ENCODE results near the gene STUM. TPM values are rescaled to one million over a fixed set of nuclear protein-coding genes. Genes with fewer than 3 reads are reported as not detected.

STUM gene
- polyA plus RNA-seq, 1 of the 3 experiments (the other 2 are of a cell fraction), result not detected

- Histone ChIP-seq H3F3A (replicated peaks; ENCODE audit: insufficient read depth) (no peaks in the 10 kb centered on the region), H3K9me2 (no peaks in the 10 kb centered on the region), H3K27ac (ENCODE audit: low read depth in 2 of 2, low read length in 1 of 2) (no peak overlapping the region), H2AFZ (ENCODE audit: low read depth) (no peak overlapping the region), H4K20me1 (ENCODE audit: insufficient read depth) (no peaks in the 10 kb centered on the region), H3K4me1 (ENCODE audit: control insufficient read depth in 1 of 2, insufficient read depth in 2 of 2, low read depth in 1 of 2, low read length in 1 of 2) (peaks cover 0 to 3% of the 10 kb centered on the region in 2 experiments; a peak in 1 of 4 replicates), H3K79me2 (ENCODE audit: insufficient read depth) (no peaks in the 10 kb centered on the region), H3K36me3 (replicated peaks in 1 of 2; ENCODE audit: control insufficient read depth in 1 of 2, insufficient read depth in 2 of 2, low read length in 1 of 2) (no peaks in the 10 kb centered on the region), H3K9me3 (no peaks in the 10 kb centered on the region), H3K4me2 (no peak overlapping the region), H3K9ac (no peak overlapping the region), H3K4me3 (ENCODE audit: low read depth in 2 of 2, low read length in 1 of 2) (no peak overlapping the region), H3K27me3 (ENCODE audit: insufficient read depth) (peaks cover 5% of the 10 kb centered on the region; the same call in 1 of the 2 replicates)
- ChIA-PET POLR2A (no interaction called here), CTCF (interaction anchor here (1.1 to 4.9 kb wide), 4 partner anchors 18 to 100 kb away, joined by 3 to 30 read pairs (median 4); partner anchors contain the start of gene STUM)
- no peak for DNase-seq
- TF ChIP-seq TCF12 (IDR thresholded peaks at IDR 0.05) (no peak), TEAD4 (IDR thresholded peaks at IDR 0.05; ENCODE audit: borderline replicate concordance, insufficient read depth) (no peak), POLR2AphosphoS5 (IDR thresholded peaks at IDR 0.05; ENCODE audit: low read depth, low read length) (no peak), YY1 (IDR thresholded peaks at IDR 0.05; ENCODE audit: low read depth) (no peak), CHD2 (IDR thresholded peaks at IDR 0.05; ENCODE audit: low read length, partially characterized antibody) (no peak), RCOR1 (IDR thresholded peaks at IDR 0.05; ENCODE audit: low read length) (no peak), USF1 (IDR thresholded peaks at IDR 0.05; ENCODE audit: borderline replicate concordance, low read depth) (no peak), NFIC (IDR thresholded peaks at IDR 0.05; ENCODE audit: borderline replicate concordance) (no peak), FOXJ3 (CRISPR knock-in tag; IDR thresholded peaks at IDR 0.05) (no peak), EZH2phosphoT487 (IDR thresholded peaks at IDR 0.05; ENCODE audit: borderline replicate concordance, low read depth) (no peak), MXI1 (IDR thresholded peaks at IDR 0.05; ENCODE audit: low read depth, low read length) (no peak), RFX5 (IDR thresholded peaks at IDR 0.05; ENCODE audit: low read length) (no peak), NRF1 (IDR thresholded peaks at IDR 0.05; ENCODE audit: low read depth, low read length) (no peak), TAF1 (IDR thresholded peaks at IDR 0.05; ENCODE audit: borderline replicate concordance, low read depth, low read length) (no peak), ELF1 (IDR thresholded peaks at IDR 0.05) (no peak)
- TF ChIP-seq, protein P1, sequence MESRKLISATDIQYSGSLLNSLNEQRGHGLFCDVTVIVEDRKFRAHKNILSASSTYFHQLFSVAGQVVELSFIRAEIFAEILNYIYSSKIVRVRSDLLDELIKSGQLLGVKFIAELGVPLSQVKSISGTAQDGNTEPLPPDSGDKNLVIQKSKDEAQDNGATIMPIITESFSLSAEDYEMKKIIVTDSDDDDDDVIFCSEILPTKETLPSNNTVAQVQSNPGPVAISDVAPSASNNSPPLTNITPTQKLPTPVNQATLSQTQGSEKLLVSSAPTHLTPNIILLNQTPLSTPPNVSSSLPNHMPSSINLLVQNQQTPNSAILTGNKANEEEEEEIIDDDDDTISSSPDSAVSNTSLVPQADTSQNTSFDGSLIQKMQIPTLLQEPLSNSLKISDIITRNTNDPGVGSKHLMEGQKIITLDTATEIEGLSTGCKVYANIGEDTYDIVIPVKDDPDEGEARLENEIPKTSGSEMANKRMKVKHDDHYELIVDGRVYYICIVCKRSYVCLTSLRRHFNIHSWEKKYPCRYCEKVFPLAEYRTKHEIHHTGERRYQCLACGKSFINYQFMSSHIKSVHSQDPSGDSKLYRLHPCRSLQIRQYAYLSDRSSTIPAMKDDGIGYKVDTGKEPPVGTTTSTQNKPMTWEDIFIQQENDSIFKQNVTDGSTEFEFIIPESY (IDR thresholded peaks at IDR 0.05; ENCODE audit: borderline replicate concordance, low read depth), result no peak
- TF ChIP-seq, protein P2, sequence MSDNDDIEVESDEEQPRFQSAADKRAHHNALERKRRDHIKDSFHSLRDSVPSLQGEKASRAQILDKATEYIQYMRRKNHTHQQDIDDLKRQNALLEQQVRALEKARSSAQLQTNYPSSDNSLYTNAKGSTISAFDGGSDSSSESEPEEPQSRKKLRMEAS (IDR thresholded peaks at IDR 0.05; ENCODE audit: low read depth), result no peak
Observed at GRCh38 chr1:226524547-226524946, 24.0 kb upstream of the STUM start.

GRCh38 chr1:226525750-226526149 lies 22.8 kb upstream of the STUM start:
- Histone ChIP-seq H3K79me2 (ENCODE audit: insufficient read depth) (no peaks in the 10 kb centered on the region), H3K4me3 (ENCODE audit: low read depth in 2 of 2, low read length in 1 of 2) (no peak overlapping the region), H3F3A (replicated peaks; ENCODE audit: insufficient read depth) (no peaks in the 10 kb centered on the region), H3K9me3 (no peaks in the 10 kb centered on the region), H3K9me2 (no peaks in the 10 kb centered on the region), H4K20me1 (ENCODE audit: insufficient read depth) (no peaks in the 10 kb centered on the region), H3K9ac (no peak overlapping the region), H3K27ac (ENCODE audit: low read depth in 2 of 2, low read length in 1 of 2) (no peak overlapping the region), H2AFZ (ENCODE audit: low read depth) (no peak overlapping the region), H3K36me3 (replicated peaks in 1 of 2; ENCODE audit: control insufficient read depth in 1 of 2, insufficient read depth in 2 of 2, low read length in 1 of 2) (no peaks in the 10 kb centered on the region), H3K27me3 (ENCODE audit: insufficient read depth) (no peaks in the 10 kb centered on the region), H3K4me2 (no peak overlapping the region), H3K4me1 (ENCODE audit: control insufficient read depth in 1 of 2, insufficient read depth in 2 of 2, low read depth in 1 of 2, low read length in 1 of 2) (peaks cover 0 to 3% of the 10 kb centered on the region in 2 experiments; a peak in 1 of 4 replicates)
- ChIA-PET CTCF (interaction anchor here (1.2 to 4.9 kb wide), 2 partner anchors 23 to 108 kb away, joined by 3 to 30 read pairs; partner anchors contain the start of gene STUM), POLR2A (no interaction called here)
- DNase-seq, result no peak
- WGBS (ENCODE audit: low lambda C conversion rate), result 68% methylated on average over 3 of the region's 3 CpGs
- TF ChIP-seq YY1 (IDR thresholded peaks at IDR 0.05; ENCODE audit: low read depth), result no peak
- no peak for TF ChIP-seq RFX5 (IDR thresholded peaks at IDR 0.05; ENCODE audit: low read length)
- TF ChIP-seq EP300 (IDR thresholded peaks at IDR 0.05; ENCODE audit: borderline replicate concordance in 1 of 2, low read depth in 1 of 2, low read length in 1 of 2), result no peak
- no peak for TF ChIP-seq FOXM1 (IDR thresholded peaks at IDR 0.05; ENCODE audit: low read depth)
- TF ChIP-seq EZH2phosphoT487 (IDR thresholded peaks at IDR 0.05; ENCODE audit: borderline replicate concordance, low read depth), result no peak
- TF ChIP-seq CHD2 (IDR thresholded peaks at IDR 0.05; ENCODE audit: low read length, partially characterized antibody), result no peak
- TF ChIP-seq SIN3A (IDR thresholded peaks at IDR 0.05; ENCODE audit: borderline replicate concordance, low read depth, low read length), result no peak
- no peak for TF ChIP-seq SMC3 (IDR thresholded peaks at IDR 0.05; ENCODE audit: low read depth, low read length)
- TF ChIP-seq, protein P3, sequence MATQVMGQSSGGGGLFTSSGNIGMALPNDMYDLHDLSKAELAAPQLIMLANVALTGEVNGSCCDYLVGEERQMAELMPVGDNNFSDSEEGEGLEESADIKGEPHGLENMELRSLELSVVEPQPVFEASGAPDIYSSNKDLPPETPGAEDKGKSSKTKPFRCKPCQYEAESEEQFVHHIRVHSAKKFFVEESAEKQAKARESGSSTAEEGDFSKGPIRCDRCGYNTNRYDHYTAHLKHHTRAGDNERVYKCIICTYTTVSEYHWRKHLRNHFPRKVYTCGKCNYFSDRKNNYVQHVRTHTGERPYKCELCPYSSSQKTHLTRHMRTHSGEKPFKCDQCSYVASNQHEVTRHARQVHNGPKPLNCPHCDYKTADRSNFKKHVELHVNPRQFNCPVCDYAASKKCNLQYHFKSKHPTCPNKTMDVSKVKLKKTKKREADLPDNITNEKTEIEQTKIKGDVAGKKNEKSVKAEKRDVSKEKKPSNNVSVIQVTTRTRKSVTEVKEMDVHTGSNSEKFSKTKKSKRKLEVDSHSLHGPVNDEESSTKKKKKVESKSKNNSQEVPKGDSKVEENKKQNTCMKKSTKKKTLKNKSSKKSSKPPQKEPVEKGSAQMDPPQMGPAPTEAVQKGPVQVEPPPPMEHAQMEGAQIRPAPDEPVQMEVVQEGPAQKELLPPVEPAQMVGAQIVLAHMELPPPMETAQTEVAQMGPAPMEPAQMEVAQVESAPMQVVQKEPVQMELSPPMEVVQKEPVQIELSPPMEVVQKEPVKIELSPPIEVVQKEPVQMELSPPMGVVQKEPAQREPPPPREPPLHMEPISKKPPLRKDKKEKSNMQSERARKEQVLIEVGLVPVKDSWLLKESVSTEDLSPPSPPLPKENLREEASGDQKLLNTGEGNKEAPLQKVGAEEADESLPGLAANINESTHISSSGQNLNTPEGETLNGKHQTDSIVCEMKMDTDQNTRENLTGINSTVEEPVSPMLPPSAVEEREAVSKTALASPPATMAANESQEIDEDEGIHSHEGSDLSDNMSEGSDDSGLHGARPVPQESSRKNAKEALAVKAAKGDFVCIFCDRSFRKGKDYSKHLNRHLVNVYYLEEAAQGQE (IDR thresholded peaks at IDR 0.05; ENCODE audit: low read depth, low read length), result no peak
- TF ChIP-seq MEF2A (IDR thresholded peaks at IDR 0.05; ENCODE audit: borderline replicate concordance, low read depth), result no peak
